GM18520 (cell line): ENCODE measurements around the gene HRH3.

ENCODE experiments used
- ATAC-seq: cut with Tn5 transposase; IDR thresholded peaks from one replicate; pipeline ENCODE4 v1.9.1; 2021; ENCODE audit not compliant: unreplicated experiment

Gene HRH3

DNA sequence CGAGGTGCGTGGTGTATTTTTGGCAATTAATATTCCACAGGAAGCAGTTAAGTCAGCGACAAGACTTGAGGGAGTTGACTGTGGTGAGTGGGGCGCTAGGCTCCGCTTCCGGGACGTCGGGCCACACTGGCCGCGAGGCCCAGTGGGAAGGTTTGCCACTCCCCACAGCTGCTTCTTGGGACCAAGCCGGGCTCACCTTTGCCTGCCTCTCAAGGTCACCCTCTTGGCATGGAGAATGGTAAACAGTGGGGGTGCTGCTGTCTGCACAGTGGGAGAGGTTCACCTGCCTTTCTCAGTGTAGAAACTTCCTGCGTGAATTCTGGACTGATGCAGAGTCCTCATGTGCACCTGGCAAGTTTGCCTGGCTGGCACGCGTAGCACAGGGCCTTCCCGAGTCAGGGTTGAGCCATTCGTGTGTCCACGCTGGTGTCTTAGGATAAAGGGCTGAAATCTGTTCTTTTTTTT is 24.6 kb upstream of the HRH3 start:
- no peak for ATAC-seq

GRCh38 chr20:62243906-62244515 is 23.9 kb upstream of the HRH3 start:
- no peak for ATAC-seq

GRCh38 chr20:62243106-62243505 is 23.0 kb upstream of the HRH3 start:
- no peak for ATAC-seq

GRCh38 chr20:62242176-62242575 is 22.1 kb upstream of the HRH3 start:
- no peak for ATAC-seq

DNA sequence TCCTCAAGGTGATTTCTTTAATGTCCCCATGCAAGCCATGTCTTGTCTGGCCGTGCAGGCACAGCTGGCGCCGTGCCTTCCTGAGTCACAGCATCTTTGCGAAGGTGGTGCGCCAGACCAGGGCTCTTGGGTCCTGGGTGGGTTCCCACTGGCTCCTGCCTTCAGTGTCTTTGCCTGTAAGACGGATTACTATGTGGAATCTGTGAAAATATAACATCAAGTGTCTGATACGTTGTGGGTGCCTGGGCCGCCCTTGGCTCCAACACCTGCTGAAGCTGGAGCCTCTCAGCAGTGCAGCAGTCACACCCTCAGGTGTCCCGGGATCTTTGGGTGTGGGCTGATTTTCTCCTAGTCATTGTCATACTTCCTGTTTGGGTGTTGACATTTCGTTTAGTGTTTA is 21.4 kb upstream of the HRH3 start:
- ATAC-seq: no peak

GRCh38 chr20:62240020-62240685 is 20.1 kb upstream of the HRH3 start:
- no peak for ATAC-seq

- ATAC-seq: no peak
These were observed 19.3 kb upstream of the HRH3 start for GRCh38 chr20:62239278-62239879.

DNA sequence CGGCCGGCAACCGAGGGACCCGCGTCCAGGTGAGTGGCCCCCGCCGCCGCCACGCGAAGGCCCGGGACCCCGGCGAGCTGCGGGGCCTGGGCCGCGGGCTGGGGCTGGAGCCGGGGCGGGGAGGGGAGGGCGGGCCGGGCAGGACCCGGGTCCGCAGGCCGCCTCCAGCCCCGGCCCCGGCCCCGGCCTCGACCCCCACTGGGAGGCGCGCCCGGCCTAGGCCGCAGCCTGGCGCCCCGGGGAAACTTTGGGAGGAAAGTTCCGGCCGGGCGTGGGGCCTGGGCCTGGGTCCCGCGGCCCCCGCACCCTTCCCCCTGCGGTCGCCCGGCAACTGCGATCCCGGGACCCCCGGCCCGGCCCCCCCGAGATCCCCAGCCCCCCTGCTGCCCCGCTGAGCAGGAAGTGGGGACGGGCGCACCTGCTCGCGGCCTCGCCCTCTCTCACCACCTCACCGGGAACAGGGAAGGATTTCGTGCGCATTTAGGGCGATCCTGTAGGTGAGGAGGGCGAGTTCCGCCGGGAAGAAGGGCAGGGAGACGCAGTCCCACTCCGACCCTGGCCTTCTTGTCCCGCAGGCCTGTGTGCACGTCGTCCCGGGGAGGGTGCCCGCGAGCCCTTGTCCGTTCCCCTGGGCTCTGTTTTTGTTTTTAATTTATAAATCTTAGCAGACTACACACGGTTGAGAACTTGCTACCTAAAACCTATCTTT is 18.6 kb upstream of the HRH3 start:
- ATAC-seq: no peak

DNA sequence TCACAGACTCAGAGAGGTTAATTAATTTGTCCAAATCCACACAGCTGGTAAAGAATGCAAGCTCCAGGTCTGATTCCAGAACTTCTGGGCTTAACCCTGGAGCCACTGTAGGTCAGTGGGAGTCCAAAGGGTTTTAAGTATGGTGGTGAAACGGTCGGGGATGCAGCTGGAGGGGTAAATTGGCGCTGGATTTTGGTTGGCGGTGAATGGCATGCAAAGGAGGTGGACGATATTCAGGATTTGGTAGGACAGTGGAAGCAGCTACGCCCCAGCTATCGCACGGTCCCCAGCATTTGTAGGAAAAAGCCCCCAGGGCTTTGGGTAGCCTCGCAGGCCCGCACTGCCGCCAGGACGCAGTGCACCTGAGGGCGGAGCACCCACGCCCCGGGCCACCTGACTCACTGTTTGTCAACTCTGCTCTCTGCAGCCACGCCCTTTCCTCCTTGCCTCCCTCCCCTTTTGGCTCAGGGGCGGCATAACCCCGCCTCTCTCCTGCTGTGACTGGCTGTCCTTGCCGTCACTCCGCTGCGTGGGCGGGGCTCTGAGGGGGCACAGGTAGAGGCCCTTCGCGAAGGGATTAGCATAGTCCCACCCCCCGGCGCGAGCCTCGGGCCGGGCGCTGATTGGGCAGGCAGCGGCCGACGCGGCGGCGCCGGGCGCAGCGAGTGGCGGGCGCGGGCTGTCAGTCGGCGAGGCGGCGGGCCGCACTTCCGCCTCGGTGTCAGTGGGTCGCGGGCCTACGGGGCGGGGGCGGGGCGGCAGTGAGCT is 17.9 kb upstream of the HRH3 start, which contains the start of gene OSBPL2:
TSS of gene OSBPL2 (plus strand) at position 721 of the 768 bp plus-strand sequence. CDS start 17,664 bp downstream, outside the sequence.
- peak; percentile 95 for ATAC-seq

DNA sequence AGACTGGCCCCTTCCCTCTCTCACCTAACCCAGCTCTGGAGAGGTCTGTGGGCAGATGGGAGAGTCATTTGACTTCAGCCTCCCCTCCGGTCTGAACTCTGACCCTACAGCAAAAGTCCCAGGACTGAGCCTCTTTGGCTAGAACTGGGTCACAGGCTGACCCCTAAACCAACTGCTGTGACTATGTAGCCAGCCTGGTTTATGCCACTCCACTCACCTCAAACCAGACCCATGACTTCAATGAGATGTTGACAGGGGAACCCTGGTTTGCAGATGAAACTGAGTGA is 17.4 kb upstream of the HRH3 start:
- no peak for ATAC-seq

DNA sequence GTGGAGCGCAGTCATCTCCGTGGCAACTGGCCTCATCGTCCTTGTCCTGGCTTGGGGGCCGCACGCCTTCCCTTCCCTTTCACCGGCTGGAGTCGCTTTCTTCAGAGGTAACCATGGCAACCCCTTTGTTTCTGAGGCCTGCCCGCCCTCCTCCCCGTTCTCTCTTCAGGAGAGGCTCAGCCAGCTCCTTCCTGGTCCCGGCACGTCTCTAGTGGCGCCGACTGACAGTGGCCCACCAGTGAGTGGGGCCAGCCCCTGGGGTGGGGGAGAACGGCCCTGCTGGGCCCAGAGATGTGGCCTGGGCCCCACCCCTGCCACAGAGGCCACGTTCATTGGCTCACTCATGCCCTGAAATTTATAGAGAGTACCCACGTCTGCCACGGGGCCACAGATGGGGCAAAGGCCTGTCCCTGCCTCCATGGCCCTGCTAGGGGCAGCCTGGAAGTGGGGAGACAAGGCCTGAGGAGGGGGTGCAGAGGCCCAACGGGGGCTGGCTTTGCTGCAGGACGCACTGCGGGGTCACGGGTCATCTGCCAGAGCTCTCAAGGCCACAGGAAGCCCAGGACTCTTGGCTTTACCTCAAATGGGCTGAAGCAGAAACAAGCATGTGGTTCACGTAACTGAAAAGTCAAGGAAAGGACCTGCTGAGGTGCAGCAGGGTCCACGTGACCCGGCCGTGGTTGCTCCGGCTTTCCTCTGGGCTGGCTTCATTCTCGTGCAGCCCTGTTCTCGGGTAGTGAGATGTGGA is 16.9 kb upstream of the HRH3 start:
- ATAC-seq: no peak

DNA sequence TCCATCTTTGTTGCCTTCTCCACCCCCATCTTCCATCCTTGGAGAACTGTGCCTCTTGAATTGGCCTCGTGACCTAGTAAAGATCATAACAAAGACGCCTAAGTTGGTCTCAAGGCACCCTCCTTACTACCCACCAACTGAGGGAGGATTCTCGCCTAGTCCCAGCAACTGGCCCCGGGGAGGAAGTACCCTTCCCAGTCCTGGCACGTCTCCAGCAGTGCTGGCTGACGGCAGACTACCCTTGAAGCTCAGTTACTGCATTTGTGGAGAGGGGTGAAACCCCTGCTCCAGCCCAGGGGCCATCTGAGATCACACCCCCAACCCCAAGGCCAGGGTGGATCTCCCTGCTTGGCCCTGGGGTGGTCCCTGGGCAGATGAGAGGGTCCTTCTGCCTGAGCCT is 16.1 kb upstream of the HRH3 start:
- no peak for ATAC-seq

DNA sequence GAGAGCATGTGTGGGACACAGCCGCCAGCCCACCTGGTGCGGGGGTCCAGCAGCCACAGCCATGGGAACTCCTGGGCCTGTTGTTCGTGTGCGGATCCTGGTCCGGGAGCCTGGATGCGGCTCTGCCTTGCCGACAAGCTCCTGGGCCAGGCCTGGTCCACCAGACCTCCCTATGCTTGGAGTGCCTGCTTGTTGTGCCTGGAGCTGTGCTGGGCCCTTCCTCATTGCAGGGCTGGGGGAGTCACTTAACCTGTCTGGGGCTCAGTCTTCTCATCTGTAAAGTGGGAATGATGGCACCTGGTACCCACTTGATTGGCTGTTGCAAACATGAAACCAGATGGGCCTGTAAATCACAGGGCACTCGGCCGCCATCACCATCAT is 15.7 kb upstream of the HRH3 start:
- no peak for ATAC-seq

GRCh38 chr20:62235001-62235776 is 15.1 kb upstream of the HRH3 start:
- no peak for ATAC-seq

- ATAC-seq: no peak
These were observed 14.3 kb upstream of the HRH3 start for GRCh38 chr20:62234339-62234738.

DNA sequence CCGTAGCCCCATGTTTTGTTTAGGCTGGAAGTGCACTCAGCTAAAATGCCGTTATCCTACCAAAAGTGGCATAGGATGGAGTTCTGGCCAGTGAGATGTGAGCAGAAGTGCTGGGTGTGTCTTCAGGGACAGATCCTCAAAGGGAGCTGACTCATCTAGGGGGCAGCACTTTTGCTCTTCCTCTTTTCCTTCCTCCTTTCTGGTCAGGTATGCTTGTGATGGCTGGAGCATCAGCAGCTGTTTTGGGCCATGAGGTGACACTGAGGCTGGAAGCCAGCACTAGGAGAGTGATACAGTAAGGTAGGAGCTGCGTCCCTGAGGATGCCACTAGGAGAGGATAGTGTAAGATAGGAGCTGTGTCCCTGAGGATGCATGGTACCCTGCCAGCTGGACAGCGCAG is 13.6 kb upstream of the HRH3 start:
- ATAC-seq: no peak

- no peak for ATAC-seq
These were observed 12.9 kb upstream of the HRH3 start for GRCh38 chr20:62232770-62233645.

- ATAC-seq: no peak
These were observed 12.1 kb upstream of the HRH3 start for GRCh38 chr20:62232194-62232593.

DNA sequence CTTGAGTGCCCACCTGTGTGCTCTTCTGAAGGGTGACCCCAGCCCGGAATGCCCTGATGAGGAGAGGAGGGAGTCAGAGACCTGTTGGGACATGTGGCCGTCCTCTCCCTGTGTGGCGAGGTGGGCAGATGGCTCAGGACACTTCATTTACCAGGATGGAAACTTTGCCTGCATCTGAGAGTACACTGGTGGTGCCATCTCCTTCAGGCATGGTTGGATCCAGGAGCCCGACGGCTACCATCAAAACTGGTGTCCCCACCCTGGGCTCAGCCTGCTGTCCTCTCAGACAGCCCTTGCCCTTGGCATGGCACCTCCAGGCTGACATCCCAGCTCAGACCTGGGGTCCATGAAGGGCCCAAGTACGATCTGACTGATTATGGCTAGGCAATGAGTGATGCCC is 11.2 kb upstream of the HRH3 start:
- ATAC-seq: no peak
